ENCODE data around the gene KRT80. TPM values are rescaled to one million over a fixed set of nuclear protein-coding genes. Genes with fewer than 3 reads are reported as not detected.
A peak's percentile ranks its signal among the peaks of the same experiment; 100 is the strongest.

KRT80 gene
- total RNA-seq, 3 donors from 2014 or later, result 2.9 to 9.8 TPM; not detected in 1

GRCh38 chr12:52169886-52170285, 21.9 kb downstream of the KRT80 start:
- Histone ChIP-seq H3K4me1 (no peaks in the 10 kb centered on the region), H3K27me3 (no peaks in the 10 kb centered on the region), H3K27ac (no peak overlapping the region), H3K36me3 (no peaks in the 10 kb centered on the region), H3K9me3 (no peaks in the 10 kb centered on the region), H3K4me3 (no peak overlapping the region)
- intact Hi-C loops (cut with DNase I; ENCODE audit: low total_unique reads), result no loop called here
- TF ChIP-seq, protein P1, sequence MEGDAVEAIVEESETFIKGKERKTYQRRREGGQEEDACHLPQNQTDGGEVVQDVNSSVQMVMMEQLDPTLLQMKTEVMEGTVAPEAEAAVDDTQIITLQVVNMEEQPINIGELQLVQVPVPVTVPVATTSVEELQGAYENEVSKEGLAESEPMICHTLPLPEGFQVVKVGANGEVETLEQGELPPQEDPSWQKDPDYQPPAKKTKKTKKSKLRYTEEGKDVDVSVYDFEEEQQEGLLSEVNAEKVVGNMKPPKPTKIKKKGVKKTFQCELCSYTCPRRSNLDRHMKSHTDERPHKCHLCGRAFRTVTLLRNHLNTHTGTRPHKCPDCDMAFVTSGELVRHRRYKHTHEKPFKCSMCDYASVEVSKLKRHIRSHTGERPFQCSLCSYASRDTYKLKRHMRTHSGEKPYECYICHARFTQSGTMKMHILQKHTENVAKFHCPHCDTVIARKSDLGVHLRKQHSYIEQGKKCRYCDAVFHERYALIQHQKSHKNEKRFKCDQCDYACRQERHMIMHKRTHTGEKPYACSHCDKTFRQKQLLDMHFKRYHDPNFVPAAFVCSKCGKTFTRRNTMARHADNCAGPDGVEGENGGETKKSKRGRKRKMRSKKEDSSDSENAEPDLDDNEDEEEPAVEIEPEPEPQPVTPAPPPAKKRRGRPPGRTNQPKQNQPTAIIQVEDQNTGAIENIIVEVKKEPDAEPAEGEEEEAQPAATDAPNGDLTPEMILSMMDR (IDR thresholded peaks at IDR 0.05), result no peak
- TF ChIP-seq POLR2A (IDR thresholded peaks at IDR 0.05) (no peak), POLR2AphosphoS5 (IDR thresholded peaks at IDR 0.05) (no peak)
- DNase-seq (ENCODE audit: low spot score in 2 of 2), result no peak

GRCh38 chr12:52168019-52168717, 23.6 kb downstream of the KRT80 start:
- TF ChIP-seq POLR2A (IDR thresholded peaks at IDR 0.05) (no peak), POLR2AphosphoS5 (IDR thresholded peaks at IDR 0.05) (no peak)
- TF ChIP-seq, protein P1 (IDR thresholded peaks at IDR 0.05), result no peak
- DNase-seq (ENCODE audit: low spot score in 2 of 2), result no peak
- intact Hi-C loops (cut with DNase I; ENCODE audit: low total_unique reads), result no loop called here
- H3K36me3 ChIP-seq, result no peaks in the 10 kb centered on the region
- H3K27me3 ChIP-seq, result no peaks in the 10 kb centered on the region
- H3K27ac ChIP-seq, result peak overlapping the region in 1 of 2 donors; percentile 50
- no peaks in the 10 kb centered on the region for H3K9me3 ChIP-seq
- H3K4me3 ChIP-seq, result no peak overlapping the region
- peaks cover 0 to 5% of the 10 kb centered on the region in 2 donors for H3K4me1 ChIP-seq

- intact Hi-C loops (cut with DNase I; ENCODE audit: low total_unique reads), result no loop called here
- H3K27ac ChIP-seq, result no peak overlapping the region
- H3K27me3 ChIP-seq, result no peaks in the 10 kb centered on the region
- no peak for DNase-seq (ENCODE audit: low spot score in 2 of 2)
- H3K36me3 ChIP-seq, result no peaks in the 10 kb centered on the region
- TF ChIP-seq, protein P1 (IDR thresholded peaks at IDR 0.05), result no peak
- TF ChIP-seq POLR2AphosphoS5 (IDR thresholded peaks at IDR 0.05), result no peak
- TF ChIP-seq POLR2A (IDR thresholded peaks at IDR 0.05), result no peak
- H3K4me1 ChIP-seq, result peaks cover 0 to 5% of the 10 kb centered on the region in 2 donors
- no peaks in the 10 kb centered on the region for H3K9me3 ChIP-seq
- no peak overlapping the region for H3K4me3 ChIP-seq
These were observed 24.3 kb downstream of the KRT80 start for GRCh38 chr12:52167526-52167925.

- peak overlapping the region in 1 of 2 donors; percentile 84 for H3K27ac ChIP-seq
- DNase-seq (ENCODE audit: low spot score in 2 of 2), result no peak
- TF ChIP-seq, protein P1 (IDR thresholded peaks at IDR 0.05), result no peak
- TF ChIP-seq POLR2AphosphoS5 (IDR thresholded peaks at IDR 0.05) (no peak), POLR2A (IDR thresholded peaks at IDR 0.05) (no peak)
- H3K4me1 ChIP-seq, result peaks cover 0 to 5% of the 10 kb centered on the region in 2 donors
- H3K9me3 ChIP-seq, result no peaks in the 10 kb centered on the region
- H3K27me3 ChIP-seq, result no peaks in the 10 kb centered on the region
- intact Hi-C loops (cut with DNase I; ENCODE audit: low total_unique reads), result no loop called here
- no peak overlapping the region for H3K4me3 ChIP-seq
- no peaks in the 10 kb centered on the region for H3K36me3 ChIP-seq
These were observed 25.1 kb downstream of the KRT80 start for GRCh38 chr12:52166672-52167071.

DNA sequence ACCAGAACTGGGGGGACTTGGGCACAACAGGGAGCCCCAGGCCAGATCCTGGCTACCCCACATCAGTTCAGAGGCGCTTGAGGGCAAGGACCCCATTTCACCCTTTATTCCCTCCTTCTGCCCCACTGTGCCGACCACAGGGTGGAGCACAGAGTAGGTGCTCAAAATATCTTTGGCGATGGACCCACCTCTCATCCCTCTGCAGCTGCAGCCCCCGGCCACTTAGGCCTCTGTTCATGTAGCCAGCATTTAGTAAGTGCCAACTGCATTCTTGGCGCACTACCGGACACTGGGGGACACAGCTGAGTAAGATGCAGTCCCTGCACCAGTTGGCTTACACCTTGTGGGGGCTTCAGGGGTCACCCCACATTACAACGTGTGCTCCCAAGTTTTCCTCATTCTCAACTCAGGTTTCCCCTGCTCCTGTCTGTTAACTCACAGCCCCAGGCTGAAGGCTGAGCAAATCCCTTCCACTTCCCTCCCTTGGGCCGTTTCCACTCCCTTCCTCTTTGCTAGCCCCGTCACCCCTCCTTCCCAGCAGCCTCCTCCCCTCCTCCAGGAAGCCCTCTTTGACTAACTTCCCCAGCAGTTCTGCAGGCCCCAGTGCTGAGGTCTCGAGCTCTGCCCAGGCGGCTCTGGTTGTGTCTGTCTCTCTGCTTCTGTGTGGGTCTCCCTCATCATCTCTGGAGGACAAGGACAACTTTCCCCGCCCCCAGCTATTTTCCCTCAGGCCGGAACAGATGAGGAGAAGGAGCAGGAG, 26.5 kb downstream of the KRT80 start:
- H3K27me3 ChIP-seq, result no peaks in the 10 kb centered on the region
- DNase-seq (ENCODE audit: low spot score in 2 of 2), result no peak
- intact Hi-C loops (cut with DNase I; ENCODE audit: low total_unique reads), result no loop called here

More for the DNA sequence above, 26.5 kb downstream of the KRT80 start:
- peak overlapping the region; percentile 11 to 84 for H3K27ac ChIP-seq
- peaks cover 0 to 5% of the 10 kb centered on the region in 2 donors for H3K4me1 ChIP-seq
- H3K4me3 ChIP-seq, result no peak overlapping the region
- H3K36me3 ChIP-seq, result no peaks in the 10 kb centered on the region
- TF ChIP-seq POLR2A (IDR thresholded peaks at IDR 0.05) (no peak), POLR2AphosphoS5 (IDR thresholded peaks at IDR 0.05) (no peak)
- TF ChIP-seq, protein P1 (IDR thresholded peaks at IDR 0.05), result no peak
- H3K9me3 ChIP-seq, result no peaks in the 10 kb centered on the region
